Inferior parietal cortex (tissue), 1 donor: ENCODE data around the gene RNF166.

ENCODE experiments used
- DNase-seq: peaks from one replicate; pipeline ENCODE4 v3.0.0-alpha.2; 2016; ENCODE audit errors: extremely low spot score

RNF166 gene

DNA sequence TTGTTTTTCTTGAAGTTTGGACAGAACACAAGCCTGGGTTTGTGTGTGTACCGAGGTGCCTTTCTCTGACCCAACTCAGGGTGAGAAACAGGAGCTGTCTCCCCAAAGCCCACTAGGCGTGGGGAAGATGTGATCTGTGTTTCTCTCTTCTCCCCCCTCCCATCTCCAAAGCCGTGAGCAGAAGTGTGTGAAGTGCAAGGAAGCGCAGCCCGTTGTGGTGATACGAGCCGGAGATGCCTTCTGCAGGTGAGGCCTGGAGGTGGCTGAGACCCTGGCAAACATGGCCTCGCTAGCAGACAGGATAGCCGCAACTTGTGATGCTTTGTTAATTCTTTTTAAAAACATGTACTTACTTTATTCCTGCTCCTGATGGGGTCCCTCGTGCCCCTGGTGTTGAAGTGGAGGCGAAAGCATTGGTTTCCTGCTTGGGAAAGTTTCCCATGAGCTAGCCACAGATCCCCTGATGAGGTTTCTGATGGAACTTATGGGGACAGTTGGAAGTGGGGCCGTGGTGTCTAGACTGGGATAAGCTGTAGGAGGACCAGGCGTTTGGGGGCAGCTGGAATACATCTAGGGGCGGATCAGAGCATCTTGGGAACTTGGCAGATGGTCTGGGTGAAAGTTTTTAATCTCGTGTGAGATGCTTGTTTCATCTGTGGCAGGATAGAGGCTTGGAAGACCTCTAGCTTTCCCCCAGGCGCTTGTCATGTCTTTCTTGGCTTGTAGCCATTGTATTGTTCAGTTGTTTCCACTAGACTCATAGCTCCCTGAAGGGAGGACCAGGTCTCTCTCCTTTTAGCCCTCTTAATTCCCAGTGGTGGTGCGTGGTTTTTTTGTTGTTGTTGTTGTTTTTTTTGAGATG is 988 bp upstream of the RNF166 start:
- no peak for DNase-seq

DNA sequence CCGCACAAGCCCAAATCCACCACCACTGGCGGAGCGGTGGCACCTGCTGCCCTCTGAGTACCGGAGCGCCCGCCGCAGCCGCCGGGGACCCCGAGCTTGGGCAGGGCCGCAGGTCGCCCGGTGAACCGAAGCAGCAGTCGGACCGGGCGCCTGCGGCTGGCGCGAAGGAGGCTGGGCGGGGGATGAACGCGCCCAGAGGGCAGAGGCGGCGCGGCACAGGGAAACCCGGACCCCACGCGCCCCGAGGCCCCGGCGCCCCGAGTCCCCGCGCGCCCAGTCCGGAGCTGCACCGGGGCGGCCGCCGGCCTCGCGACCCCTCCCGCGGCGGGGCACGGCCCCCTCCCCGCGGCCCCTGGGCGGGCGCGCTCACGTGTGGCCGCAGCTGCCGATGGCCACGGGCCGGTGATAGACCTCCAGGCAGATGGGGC is 393 bp downstream of the RNF166 start:
- no peak for DNase-seq

DNA sequence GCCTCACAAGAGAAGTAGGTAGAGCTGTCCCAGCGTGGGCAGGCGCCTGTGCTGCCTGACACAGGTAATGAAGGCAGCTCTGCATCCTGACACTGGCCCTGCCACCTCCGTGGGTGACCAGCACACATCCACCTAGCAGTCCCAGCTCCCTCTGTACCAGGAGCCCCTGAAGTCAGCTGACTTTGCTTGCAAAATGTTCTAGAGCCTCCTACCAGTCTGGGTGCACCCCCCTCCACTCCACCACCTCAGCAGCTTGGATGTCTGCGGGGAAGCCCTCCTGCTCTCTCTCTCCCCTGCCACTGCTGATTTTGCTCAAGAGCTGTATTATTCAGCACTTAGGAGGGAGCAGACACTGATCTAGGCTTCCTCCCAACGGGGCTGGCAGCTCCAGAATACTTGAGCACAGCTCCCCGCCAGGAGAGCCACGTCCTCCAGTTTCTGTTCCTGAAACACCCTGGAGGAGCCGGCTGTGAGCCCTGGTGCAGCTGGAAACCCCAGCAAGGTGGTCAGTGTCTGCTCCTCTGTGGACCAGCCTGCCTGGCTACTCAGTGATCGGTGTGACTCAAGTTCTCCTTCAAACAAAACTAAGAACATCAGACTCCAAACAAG is 1.0 kb downstream of the RNF166 start:
- no peak for DNase-seq

DNA sequence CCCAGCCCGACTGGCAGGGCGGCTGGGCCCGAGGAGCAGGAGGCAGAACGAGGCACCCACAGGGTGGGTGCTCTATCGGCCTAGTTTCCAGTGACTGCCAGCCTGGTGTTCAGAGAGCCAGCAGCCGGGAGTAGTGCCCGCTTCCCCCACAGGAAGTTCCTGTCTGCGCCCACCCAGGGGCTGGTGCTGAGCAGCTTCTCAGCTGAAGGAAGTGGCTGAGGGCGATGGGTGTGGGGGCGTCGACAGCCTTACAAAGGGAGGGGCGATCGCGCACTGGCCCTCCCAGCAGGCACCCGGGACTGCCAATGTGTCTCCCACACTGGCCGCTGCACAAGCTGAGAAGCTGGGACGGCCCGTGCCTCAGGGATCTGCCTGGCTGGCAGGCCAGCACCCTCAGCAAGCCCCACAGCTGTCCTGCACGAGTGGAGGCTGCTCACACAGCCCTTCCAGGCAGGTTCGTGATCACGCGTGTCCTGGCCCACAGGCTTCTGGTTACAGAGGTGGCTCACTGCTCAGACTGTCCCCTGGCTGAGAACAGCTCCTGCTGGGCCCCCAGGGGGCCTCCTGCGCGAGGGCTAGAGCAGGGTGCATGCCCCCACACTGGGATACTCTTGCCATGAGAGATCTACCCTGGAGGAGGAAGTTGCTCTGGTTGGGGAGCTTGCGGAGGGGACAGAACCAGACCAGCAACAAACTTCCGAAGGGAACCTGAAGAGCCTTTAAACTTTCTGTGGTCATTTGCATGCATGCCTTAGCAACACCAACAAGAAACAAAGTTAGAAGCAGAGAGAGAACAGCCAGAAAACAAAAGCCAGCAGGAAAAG is 2.5 kb downstream of the RNF166 start:
- DNase-seq: no peak

- DNase-seq: no peak
These were observed 3.6 kb downstream of the RNF166 start for GRCh38 chr16:88702371-88703210.

- DNase-seq: no peak
These were observed 4.4 kb downstream of the RNF166 start for GRCh38 chr16:88701581-88702370.

- DNase-seq: no peak
These were observed 5.3 kb downstream of the RNF166 start for GRCh38 chr16:88700636-88701482.

DNA sequence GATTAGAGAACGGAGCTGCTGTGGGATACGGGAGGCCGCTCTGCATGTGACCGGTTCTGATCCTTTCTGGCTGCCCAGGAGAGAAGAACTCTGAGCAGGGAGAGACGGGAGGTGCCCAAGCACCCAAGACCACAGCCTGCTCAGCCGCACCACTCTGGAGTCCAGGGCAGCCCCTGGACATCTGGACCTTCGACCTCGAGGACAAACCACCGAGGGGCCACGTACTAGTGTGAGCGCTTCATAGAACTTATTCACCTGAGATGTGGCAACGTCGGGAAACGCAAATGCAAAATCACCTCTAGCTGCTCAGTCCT is 5.9 kb downstream of the RNF166 start:
- no peak for DNase-seq

- DNase-seq: no peak
These were observed 7.0 kb downstream of the RNF166 start for GRCh38 chr16:88699180-88699579.

GRCh38 chr16:88698646-88699045 is 7.6 kb downstream of the RNF166 start:
- DNase-seq: no peak

DNA sequence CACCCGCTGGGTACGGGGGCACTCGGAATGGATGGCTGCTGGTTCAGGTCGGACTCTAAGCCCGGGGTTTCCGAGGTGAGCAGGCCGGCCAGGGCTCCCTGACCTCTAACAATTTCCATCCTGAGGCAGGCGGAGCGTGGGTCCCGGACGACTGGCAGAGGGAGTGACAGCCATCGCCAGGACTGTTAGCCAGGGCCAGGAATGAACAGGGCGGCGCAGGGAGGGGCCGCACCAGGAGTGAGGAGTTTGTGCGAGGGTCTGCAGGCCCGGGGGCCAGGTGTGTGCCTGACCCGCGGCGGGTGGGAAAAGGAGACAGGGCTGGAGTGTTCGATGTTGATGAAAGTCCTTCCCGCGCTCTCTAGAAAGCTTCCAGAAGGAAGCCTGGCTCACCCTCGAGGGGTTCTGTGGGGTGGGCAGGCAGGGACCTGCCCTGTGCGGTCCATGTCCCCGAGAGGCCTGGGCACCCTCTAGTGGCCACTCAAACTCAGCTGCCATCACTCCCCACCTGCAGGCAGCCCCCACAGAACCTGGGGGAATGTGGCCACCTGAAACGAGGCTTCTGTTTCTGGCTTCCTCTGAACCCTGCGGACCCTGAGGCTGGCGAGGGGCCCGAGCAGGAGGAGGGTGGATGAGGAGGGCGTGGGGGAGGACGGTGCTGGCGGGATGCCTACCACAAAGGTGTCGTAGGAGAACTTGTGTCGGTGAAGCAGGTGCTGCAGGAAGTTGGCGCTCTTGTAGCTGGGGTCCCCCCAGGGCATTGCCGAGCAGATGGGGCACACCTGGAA is 8.2 kb downstream of the RNF166 start:
- no peak for DNase-seq

- DNase-seq: no peak
These were observed 8.9 kb downstream of the RNF166 start for GRCh38 chr16:88697116-88697830.

DNA sequence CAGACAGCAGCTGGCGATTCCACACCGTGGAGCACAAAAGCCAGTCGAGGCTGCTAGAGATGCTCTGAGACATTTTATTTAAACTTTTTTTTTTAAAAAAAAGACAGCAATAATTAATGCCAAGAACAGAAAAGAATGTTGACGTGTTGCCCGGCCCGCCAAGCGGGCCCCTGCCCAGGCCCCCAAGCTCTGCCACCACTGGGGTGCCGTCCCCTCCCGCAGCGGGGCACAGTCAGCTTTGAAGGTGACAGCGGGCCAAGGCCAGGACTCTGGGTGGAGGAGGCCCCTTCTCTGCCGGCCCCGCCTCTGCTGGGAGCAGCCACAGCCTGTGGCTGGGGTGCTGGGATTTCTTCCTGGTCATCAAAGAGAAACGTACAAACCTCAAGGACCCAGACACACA is 9.8 kb downstream of the RNF166 start:
- DNase-seq: no peak

DNA sequence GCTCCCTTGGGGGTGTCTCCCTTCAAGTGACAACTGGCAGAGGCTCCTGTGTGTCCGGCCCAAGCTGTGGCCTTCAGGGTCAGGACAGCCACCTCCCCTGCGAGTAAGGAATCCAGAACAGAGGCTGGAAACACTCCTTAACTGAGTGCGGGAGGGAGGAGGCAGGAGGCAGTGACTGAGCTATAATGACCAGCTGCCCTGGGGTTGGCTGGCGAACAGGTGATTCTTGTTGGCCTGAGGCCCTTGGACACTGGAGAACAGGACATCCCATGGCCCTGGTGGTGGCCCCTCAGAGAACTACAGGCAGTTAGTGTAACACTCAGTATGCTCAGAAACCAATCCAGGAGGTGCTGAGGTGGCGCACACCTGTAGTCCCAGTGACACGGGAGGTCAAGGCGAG is 10.5 kb downstream of the RNF166 start:
- DNase-seq: no peak

- no peak for DNase-seq
These were observed 11.0 kb downstream of the RNF166 start for GRCh38 chr16:88695218-88695617.

DNA sequence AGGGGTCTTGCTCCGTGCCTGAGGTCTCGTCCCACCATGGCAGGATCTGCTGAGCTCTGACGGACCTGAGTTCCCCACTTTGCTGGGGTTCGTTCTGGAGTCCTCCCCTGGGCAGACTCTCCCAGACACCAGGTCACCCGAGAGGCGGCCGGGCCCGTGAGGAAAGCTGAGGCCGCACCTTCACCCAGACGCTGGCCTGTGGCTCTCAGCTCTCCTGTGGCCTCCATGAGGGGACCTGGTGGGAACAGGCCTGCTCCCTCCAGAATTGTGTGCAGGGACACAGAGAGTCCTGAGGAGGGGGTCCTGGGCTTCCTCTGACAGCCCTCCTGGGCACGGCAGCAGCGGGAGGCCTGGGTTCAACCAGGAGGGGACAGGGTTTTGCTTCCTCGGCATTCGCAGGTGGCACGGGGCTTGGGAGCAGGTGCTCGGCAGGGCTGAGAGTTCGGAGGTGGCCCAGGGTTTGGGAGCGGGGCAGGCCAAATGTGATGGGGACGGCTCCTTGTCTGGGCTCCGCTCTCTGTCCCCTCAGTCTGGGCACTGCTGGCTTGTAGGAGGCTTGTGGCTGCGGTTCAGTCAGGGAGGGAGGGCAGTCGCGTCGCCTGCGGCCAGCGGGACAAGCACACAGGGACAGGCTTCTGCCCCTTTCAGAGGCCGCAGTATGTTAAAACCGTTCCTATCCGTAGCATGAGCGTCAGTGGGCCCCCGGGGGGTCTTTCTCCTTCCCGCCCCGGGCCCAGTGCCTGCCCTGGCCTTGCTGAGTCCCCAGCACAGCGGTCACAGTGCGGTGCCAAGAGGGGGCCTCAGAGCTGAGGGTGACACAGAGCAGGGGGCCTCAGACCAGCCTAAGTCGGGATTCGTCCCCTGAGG is 11.8 kb downstream of the RNF166 start:
- DNase-seq: no peak

DNA sequence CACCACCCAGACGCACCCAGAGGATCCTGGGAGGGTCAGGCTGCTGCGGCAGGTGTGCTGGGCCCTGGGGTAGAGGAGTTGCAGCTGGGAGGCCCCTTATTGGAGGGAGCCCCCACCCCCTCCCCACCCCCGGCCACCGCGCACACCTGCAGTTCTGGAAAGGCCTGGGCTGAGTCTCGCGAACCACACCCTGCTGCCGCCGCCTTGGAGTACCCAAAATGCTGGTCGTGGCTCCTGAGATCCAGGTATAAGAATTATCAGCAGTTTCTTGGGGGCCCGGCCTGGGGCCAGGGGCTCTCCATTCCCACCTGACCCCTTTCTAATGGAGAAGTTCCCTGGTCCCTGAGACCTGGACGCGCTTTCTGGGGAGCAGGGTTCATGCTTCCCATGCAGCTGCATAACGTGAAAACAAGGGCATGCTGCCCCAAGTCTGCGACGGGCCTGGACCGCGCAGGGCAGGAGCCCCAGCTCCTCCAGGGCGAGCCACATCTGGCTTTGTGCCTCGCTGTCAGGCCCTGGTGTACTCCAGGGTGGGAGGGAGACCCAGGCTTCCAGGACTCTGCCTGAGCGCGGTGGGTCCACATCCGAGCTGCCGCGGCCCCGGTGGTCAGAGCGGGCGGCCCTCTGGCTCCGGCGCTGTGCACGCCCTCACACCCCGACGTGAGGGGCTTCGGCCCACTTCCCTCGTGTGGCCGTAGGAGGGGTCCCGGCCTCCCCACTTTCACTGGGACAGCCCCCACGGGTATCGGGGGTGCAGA is 12.6 kb downstream of the RNF166 start:
- no peak for DNase-seq
